MM.1S (cell line): Measurements from ENCODE around the gene KIAA0319L.

Experiments used
- DNase-seq: peaks from one replicate; pipeline ENCODE4 v3.0.0-alpha.2; 2015
- H2AFZ ChIP-seq: fragments of 300-600 bp; sonication (generic); 2 replicates; pipeline ENCODE4 v1.6.0; 2016; ENCODE audit warnings: antibody characterized with exemption, low read length
- H3F3A ChIP-seq: fragments of 300-600 bp; sonication (generic); 2 replicates; pipeline ENCODE4 v1.6.1; 2016; ENCODE audit warnings: mild to moderate bottlenecking, antibody characterized with exemption, low read length, moderate library complexity, mixed read lengths; ENCODE audit not compliant: insufficient read depth
- H3K27ac ChIP-seq: fragments of 300-600 bp; sonication (generic); 2 replicates; pipeline ENCODE4 v1.5.1; 2016; ENCODE audit warnings: mild to moderate bottlenecking, low read length
- H3K27me3 ChIP-seq: fragments of 300-600 bp; sonication (generic); replicated peaks from 2 replicates; pipeline ENCODE4 v1.6.0; 2016; ENCODE audit warnings: low read length; ENCODE audit not compliant: insufficient read depth
- H3K36me3 ChIP-seq: fragments of 300-600 bp; sonication (generic); replicated peaks from 2 replicates; pipeline ENCODE4 v1.6.1; 2016; ENCODE audit warnings: mild to moderate bottlenecking, low read length, mixed read lengths; ENCODE audit not compliant: insufficient read depth
- H3K4me1 ChIP-seq: fragments of 300-600 bp; sonication (generic); 2 replicates; pipeline ENCODE4 v1.6.1; 2016; ENCODE audit warnings: low read length, mixed read lengths
- H3K4me2 ChIP-seq: fragments of 300-600 bp; sonication (generic); 2 replicates; pipeline ENCODE4 v1.6.0; 2016; ENCODE audit warnings: low read depth, low read length
- H3K4me3 ChIP-seq: fragments of 300-600 bp; sonication (generic); 2 replicates; pipeline ENCODE4 v1.5.1; 2016; ENCODE audit warnings: low read length, mixed read lengths
- H3K79me2 ChIP-seq: fragments of 300-600 bp; sonication (generic); 2 replicates; pipeline ENCODE4 v1.6.1; 2016; ENCODE audit warnings: mixed run types, low read length, mixed read lengths
- H3K9ac ChIP-seq: fragments of 300-600 bp; sonication (generic); 2 replicates; pipeline ENCODE4 v1.6.1; 2016; ENCODE audit warnings: low read length, mixed read lengths
- H3K9me2 ChIP-seq: fragments of 300-600 bp; sonication (generic); replicated peaks from 2 replicates; pipeline ENCODE4 v1.6.1; 2016; ENCODE audit warnings: mild to moderate bottlenecking, low read length, mixed read lengths; ENCODE audit not compliant: insufficient read depth
- H3K9me3 ChIP-seq: fragments of 300-600 bp; sonication (generic); replicated peaks from 2 replicates; pipeline ENCODE4 v1.6.1; 2016; ENCODE audit warnings: mild to moderate bottlenecking, low read length, mixed read lengths; ENCODE audit not compliant: insufficient read depth
- H4K20me1 ChIP-seq: fragments of 300-600 bp; sonication (generic); 2 replicates; pipeline ENCODE4 v1.6.1; 2016; ENCODE audit warnings: mild to moderate bottlenecking, low read length, moderate library complexity, mixed read lengths; ENCODE audit not compliant: insufficient read depth
- CTCF ChIP-seq: fragments of 300-600 bp; sonication (generic); IDR thresholded peaks from 2 replicates; pipeline ENCODE4 v1.5.1; 2016; ENCODE audit warnings: antibody characterized with exemption, low read length, mixed read lengths
- EZH2 ChIP-seq: fragments of 300-600 bp; sonication (generic); optimal IDR thresholded peaks from 2 replicates; pipeline ENCODE3; 2017; ENCODE audit warnings: low read depth, mild to moderate bottlenecking, antibody characterized with exemption, low read length, mixed read lengths
- EZH2phosphoT487 ChIP-seq: fragments of 300-600 bp; sonication (generic); IDR thresholded peaks from 2 replicates; pipeline ENCODE4 v1.6.1; 2018; ENCODE audit warnings: antibody characterized with exemption, low read length

The KIAA0319L gene

GRCh38 chr1:35536556-35537162 lies 20.5 kb downstream of the KIAA0319L start:
- Histone ChIP-seq H3K4me2 (no peak overlapping the region), H3K9me3 (no peaks in the 10 kb centered on the region), H3K27ac (no peak overlapping the region), H2AFZ (no peak overlapping the region), H3K4me1 (peaks cover 33% of the 10 kb centered on the region), H3K9ac (no peak overlapping the region), H3F3A (peaks cover 27% of the 10 kb centered on the region), H3K36me3 (no peaks in the 10 kb centered on the region), H3K9me2 (no peaks in the 10 kb centered on the region), H4K20me1 (no peaks in the 10 kb centered on the region), H3K27me3 (no peaks in the 10 kb centered on the region), H3K4me3 (no peak overlapping the region), H3K79me2 (peaks cover 70% of the 10 kb centered on the region)
- TF ChIP-seq CTCF (no peak), EZH2 (no peak), EZH2phosphoT487 (no peak)
- DNase-seq = no peak

GRCh38 chr1:35535243-35535642 lies 22.0 kb downstream of the KIAA0319L start:
- TF ChIP-seq CTCF (no peak), EZH2 (no peak), EZH2phosphoT487 (no peak)
- peaks cover 60% of the 10 kb centered on the region for H3K79me2 ChIP-seq
- H3K27ac ChIP-seq = no peak overlapping the region
- no peaks in the 10 kb centered on the region for H3K27me3 ChIP-seq
- no peak overlapping the region for H2AFZ ChIP-seq
- peaks cover 6% of the 10 kb centered on the region; the same call in 1 of the 2 replicates for H3K36me3 ChIP-seq
- H3K4me3 ChIP-seq = no peak overlapping the region
- H3K9me3 ChIP-seq = no peaks in the 10 kb centered on the region
- no peaks in the 10 kb centered on the region for H4K20me1 ChIP-seq
- peaks cover 26% of the 10 kb centered on the region for H3K4me1 ChIP-seq
- no peak for DNase-seq
- no peak overlapping the region for H3K9ac ChIP-seq
- H3K9me2 ChIP-seq = no peaks in the 10 kb centered on the region
- no peak overlapping the region for H3K4me2 ChIP-seq
- H3F3A ChIP-seq = peaks cover 21% of the 10 kb centered on the region

- Histone ChIP-seq H4K20me1 (no peaks in the 10 kb centered on the region), H3K4me1 (peaks cover 9% of the 10 kb centered on the region), H2AFZ (no peak overlapping the region), H3F3A (peaks cover 4% of the 10 kb centered on the region; the same call in 1 of the 2 replicates), H3K27ac (no peak overlapping the region), H3K27me3 (no peaks in the 10 kb centered on the region), H3K36me3 (peaks cover 6% of the 10 kb centered on the region; the same call in 1 of the 2 replicates), H3K4me2 (no peak overlapping the region), H3K79me2 (peaks cover 49% of the 10 kb centered on the region), H3K4me3 (no peak overlapping the region), H3K9ac (no peak overlapping the region), H3K9me3 (no peaks in the 10 kb centered on the region), H3K9me2 (no peaks in the 10 kb centered on the region)
- no peak for TF ChIP-seq EZH2
- no peak for TF ChIP-seq CTCF
- no peak for DNase-seq
Observed at GRCh38 chr1:35533586-35533985, 23.6 kb downstream of the KIAA0319L start.
